Cerebellar nuclear complex (tissue), 1 donor: ENCODE measurements around the gene PRKCB.

ENCODE experiments used
- DNase-seq, 2 experiments: peaks; one replicate each; lab custom pipeline; 2025; lab: John Stamatoyannopoulos, UW

PRKCB gene

DNA sequence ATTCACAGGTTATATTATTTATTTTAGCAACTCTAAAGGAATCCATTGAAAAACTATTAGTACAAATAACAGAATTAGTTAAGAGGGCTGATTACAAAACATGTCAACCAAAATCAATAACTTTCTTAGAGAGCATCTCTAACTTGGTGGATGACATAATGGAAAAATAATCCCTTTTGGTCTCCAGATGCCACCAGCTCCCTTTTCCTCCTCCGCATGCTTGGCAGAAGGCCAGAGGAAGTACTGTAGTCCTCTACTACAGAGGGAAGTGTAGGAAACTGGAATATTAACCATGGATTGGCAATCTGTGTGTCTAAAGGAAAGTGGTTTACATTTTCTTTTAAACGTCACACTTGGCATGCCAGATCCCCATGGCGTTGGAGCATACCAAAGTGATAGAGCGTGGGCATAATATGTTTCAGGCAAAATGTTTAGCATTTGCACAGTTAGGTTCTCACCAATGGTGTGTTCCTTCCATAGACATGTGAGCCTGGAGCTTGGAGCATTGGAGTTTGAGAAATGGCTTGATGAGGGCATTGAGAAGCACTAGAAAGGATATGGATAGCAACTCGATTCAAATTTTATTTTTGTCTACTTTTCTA lies 106.3 kb downstream of the PRKCB start:
- DNase-seq, result no peak

DNA sequence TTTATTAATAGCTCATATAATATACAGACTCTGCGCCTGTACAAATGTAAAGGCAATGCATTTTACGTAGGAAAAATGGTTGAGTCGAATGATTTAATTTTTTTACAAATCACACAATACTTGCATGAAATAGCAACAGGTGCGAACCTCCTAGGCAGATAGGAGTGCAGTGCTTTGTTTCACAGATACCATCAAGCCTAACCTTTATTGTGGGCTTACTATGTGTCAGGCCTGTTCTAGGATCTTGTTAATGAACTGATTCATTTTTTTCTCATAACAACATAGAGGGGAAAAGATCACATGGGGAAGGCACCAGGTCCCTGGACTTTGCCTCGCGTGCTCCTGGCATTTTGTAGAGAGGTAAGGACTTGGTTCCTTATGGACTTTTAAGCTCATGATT lies 107.8 kb downstream of the PRKCB start:
- no peak for DNase-seq

DNA sequence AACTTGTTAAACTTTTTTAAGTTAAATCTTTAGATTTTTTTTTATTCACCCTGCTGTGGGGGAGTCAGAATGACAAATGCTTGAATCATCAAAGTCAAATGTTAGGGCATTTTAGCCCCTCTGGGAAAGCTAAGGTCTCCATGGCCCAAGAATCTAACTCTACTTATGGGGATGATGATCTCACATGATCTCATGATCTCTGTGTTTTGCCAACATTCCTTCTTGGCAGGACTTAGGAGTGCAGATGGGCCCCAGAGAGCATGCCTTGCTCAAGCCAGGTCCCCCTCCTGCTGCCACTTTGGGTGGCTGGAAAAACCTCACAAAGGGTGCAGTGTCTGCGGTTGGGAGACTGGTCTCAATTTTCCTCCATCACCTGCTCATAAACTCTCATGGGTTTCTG lies 108.6 kb downstream of the PRKCB start:
- DNase-seq, result no peak

DNA sequence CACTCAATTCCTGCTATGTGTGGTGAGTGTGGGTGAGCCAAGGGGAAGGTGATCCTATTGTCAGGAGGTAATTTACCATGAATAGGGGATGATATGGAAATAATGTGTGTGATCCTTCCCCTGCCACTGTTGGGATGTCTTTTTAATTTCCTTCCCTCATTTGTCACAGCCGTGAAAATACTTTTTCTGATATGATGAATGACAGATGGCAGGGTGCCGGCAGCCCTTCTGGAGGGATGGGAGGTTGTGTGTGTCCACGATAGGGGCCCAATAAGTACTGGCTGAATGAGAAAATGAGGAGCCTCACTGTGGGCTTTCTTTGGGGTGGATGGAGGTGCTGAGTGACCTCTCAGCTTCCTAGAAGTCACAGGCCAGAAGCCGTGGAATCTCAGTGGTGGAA lies 109.5 kb downstream of the PRKCB start:
- DNase-seq, result no peak

DNA sequence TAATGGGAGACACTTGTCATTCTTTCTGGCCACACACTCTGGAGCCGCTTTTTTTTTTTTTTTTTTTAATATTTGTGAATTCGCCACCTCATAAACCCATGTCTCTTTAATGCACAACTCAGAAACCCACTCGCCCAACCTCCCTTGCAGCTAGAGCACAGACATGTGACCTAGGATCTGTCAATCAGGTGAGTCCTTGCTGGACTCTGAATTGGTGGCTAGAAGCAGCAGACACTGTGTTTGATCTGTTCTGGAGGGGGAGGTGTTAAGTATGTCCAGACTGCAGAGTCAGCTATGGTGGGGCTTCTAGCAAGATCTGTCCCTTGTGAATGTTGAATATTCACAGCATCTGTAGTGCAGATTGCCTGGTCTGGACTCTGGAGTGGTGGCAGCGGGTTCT lies 112.1 kb downstream of the PRKCB start:
- DNase-seq, result no peak

DNA sequence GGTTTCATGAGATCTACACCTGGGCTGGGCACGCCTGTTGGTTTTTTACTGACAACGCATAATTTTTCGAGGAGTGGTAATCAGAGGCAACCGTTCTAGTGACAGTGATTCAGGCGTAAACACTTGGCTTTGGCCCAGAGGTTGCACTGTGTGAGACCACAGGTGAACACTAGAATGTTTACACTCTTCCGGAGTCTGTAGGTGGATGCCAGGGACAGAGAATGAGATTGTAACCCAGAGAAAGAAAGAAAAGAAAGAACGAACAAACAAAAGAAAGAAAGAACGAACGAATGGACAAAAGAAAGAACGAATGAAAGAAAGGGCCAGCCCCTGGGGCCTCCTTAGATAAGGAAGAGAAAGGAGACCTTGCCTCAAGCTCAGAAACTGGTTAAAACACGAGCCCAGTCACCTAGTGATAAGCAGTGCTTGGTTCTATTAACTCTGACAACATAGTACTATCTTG lies 113.2 kb downstream of the PRKCB start:
- DNase-seq, result no peak

DNA sequence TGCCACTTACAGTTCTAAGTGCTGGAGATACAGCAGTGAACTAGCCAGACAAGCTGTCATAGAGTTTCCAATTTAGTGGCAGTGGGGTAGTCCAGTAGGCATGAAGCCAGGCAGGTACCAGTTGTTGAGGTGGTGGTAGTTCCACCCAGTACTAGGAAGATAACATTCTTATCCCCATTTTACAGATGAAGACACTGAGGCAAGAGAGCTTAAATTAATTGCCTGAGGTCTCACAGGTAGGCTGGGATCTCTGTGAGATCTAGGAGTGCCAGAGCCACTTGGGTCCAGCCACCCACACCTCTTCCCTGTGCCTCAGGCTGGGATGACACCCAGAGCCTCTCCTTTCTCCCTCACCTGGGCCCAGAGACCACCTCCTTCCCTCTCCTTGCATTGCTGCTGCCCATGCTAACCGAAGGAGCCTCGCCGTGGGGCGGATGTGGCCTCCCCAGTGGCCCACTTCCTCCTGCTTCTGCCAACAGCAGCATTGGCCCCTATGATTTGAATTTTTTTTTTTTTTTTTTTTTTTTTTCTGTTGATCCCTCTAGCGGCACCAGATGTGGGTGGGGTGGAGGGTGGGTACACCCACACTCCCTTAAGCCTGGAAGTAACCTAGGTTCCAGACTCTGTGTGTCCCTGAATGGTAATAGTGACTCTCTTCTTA lies 114.0 kb downstream of the PRKCB start:
- DNase-seq, result no peak

DNA sequence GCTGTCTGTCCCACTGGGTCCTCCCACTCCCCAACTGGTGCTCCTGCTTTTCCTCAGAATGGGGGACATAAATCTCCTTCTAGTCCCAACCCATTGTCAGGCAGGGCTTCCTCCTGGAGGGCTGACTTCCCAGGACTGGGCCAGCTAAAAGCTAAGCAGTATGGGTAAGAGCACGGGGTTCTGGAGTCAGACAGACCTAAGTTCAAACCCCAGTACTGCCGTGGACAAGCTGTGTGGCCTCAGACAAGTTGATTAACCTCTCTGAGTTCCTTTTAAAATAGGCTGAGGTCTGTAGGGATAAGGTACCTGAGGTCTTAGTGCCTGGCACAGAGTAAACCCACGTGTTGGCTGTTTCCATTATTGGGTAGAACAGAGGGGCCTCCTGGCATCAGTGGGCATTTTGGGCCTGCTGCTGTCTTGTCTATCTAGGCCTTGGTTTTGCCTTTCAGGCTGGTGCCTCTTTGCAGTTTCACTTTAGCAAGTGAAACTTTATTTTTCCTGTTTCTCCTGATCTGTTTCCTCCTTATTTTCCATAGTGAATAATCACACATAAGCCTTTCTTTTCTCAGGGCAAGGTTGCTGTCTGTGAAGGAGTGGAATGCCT lies 114.6 kb downstream of the PRKCB start:
- no peak for DNase-seq

DNA sequence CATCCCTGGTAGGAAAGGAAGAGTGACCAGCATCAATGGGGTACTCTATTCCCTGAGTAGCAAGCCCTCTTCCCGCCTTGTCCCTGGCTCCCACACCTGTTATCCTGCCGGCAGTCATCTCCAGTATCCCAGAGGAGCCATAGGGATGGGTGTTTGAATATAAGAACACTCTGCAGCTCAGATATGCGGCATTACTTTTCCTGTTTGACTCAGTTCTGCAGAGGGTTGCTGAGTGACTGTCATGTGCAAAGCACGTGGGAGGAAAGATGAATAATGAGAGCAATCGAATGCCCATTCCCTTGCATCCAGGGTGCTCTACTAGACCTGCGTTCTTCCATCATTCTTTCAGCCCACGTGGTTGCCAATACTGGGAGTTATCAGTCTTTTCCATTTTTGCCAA lies 115.1 kb downstream of the PRKCB start:
- no peak for DNase-seq

DNA sequence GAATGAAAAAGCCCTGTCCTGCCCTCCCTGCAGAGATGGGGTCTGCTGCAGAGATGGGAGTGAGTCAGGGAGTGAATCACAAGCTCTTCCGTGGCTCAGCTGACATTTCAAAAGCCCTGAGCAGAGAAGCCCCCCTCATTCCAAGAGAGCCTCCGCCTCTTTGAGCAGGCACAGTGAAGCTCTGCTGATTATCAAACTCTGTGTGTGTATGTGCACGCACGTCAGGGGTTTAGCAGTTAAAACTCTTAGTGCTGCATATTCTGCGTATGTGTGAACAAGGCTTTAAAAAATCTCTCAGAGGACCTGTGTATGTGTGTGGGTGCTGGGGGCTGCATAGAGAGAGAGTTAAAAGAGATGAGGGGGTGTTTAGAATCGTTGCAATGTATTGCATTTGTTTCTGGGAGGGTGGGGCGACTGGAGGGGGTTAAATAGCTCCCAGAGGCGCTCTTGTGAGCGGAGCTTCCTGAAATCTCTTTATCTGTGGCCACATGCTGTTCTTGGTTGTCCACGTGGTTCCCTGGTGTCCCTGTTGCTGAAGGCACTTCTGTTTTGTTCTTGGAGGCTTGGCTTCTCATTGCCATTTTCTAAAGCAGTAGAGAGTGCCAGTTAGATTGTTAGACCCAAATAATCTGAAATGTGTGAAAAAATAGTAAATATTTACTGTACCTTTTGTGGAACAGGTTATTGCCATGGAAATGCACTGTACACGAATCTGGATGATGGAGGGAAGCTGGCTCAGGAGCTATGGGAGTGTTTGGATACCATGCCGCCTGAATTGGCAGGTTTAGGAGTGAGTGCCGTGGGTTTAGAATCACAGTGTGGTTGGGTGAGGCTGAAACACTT lies 116.6 kb downstream of the PRKCB start:
- no peak for DNase-seq

DNA sequence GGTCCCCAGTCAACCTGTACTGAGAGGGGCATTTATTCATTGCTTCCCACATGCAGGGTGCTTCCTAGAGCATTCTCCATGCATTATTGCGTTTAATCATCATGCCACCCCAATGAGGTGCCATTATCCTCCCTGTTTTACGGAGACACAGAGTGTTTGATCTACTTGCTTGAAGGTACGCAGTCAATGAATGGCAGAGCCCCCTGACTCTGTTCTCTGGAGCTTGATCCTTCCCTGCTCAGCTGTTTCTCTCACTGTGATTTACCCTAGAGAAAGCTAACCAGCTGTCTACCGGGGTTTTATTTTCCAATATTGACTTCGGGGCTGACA lies 117.2 kb downstream of the PRKCB start:
- no peak for DNase-seq

DNA sequence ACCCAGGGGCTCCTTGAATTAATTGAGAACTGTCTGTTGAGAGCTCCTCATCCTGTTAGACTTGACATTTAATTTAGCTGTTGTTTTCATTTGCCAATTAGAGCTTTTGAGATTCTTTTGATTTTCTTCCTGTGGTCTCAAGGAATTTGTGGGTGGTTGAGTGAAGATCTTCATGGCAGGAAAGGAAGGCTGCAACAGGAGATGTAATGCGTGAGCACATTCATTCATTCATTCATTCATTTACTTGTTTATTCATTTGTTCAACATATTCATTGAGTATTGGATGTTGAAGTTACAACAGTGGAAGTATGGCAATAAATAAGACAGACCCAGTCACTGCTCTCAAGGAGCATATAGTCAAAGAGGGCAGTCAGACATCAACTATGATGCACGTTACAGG lies 117.7 kb downstream of the PRKCB start:
- no peak for DNase-seq

DNA sequence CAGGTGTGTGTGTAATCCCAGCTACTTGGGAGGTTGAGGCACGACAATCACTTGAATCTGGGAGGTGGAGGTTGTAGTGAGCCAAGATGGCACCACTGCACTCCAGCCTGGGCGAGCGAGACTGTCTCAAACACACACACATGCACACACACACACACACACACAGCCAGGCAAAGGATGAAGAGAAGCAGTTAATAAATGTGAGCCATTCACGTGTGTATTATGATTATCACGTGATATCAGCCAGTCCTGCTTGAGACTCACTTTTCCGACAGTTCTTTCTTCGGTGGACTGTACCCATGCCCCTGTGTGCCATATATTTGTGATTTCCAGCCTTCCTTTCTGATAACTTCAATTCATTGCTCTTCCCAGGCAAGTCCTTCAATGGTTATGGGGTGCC lies 119.3 kb downstream of the PRKCB start:
- no peak for DNase-seq

DNA sequence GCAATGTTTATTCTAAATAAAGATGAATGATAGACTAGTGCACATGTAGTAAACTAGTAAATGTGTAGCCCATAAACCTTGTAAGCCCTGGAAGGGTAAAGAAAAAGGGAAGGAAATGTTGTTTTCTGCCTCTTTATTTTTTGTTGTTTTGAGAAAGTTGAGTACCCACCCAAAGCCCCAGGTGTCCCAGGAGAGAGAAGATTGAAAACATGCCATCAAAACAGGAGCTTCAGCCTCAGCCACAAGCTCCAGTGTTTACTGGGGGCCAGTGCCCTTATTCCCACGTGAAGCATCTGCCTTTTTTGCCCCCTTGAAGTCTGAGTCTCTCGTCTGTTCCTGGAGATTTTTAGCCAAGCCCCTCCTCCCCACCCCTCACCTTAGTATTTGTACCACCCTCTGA lies 121.5 kb downstream of the PRKCB start:
- no peak for DNase-seq

DNA sequence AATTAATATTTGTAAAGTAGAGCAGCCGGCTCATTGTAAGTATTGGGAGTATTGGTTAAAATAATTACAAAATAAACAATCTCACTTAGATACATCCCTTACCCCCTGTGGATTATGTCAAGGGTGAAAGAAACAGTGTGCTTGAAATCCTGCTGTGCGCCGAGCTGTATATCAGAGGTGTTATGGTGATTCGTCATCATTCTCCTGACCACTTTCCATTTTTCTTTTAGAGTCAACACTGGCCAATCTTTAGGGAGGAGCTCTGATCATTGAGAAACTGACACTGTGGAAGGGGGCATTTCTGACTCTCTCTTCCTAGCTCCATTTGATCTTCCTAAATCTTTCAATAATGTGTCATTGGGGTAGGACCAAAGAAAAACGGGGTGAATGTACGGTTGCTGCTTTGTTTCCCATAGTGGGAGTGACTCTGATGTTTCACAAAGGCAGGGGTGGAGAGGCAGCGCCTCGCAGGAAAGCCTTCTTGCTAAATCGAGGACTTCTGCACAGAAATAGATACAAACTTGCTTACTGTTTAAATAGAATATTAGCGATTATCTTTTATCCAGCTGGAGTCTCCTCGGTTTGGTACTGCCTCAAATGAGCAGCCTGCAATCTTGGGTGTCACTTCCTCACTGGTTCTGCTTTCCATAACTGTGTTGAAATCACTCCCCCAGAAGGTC lies 123.4 kb downstream of the PRKCB start:
- no peak for DNase-seq

DNA sequence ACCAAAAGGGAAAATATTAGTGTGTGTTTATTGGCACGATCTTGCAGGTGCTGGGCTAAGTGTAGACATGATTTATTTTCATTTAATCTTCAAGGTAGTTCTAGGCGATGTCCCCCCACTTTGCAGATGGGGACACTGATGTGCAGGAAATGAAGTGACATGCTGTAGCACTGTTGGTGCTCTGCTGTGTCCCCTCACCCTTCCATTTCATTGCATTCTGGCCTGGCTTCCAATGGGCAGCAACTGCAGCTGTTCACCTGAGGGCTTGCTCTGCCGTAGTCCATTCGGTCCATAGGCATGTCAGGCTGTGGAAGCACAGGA lies 123.9 kb downstream of the PRKCB start:
- no peak for DNase-seq

DNA sequence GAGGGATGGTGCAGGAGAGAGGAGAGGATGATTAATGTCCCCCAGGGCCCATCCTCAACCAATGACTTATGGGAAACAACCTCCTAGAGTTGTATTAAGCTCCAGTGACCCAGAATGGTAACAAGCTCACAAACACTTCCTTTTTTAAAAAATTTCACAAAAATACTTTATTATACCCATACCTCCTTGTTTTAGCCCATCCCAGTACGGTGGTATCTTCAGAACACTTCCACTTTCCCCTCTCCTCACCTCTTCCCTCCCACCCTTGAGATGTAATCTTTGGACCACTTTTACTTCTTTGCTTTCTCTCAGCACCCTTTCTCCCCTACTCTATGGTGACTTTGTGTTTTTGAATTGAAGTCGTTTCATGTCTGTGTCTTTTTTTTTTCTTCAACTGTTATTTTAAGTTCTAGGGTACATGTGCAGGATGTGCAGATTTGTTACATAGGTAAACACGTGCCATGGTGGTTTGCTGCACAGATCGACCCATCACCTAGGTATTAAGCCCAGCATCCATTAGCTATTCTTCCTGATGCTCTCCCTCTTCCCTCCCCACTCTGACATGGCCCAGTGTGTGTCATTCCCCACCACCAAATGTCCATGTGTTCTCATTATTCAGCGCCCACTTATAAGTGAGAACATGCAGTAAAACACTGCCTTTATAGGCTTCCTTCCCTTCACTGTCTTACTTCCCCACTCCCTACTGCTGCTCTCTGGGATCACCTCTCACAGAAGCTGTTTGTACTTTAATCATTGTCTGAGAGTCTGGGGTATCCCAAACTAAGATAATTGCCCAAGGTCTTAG lies 124.5 kb downstream of the PRKCB start:
- DNase-seq, result no peak

DNA sequence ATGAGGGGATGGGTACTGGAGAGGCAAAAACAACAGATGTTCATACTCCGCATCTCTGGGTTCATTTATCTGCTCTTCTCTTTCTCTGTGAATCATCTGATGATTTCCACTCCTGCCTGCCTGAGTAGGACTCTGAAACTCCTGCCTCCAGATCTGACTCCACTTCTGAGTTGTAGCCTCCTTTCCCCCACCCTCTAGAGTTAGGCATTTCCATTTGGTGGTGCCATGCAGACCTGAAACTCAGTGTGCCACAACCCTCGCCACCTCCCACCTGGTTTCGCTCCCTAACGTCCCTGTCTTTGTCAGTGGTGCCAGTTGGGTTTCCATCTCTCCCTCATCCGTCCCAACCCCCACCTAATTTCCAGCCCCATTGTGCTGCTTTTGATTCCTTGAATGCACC lies 126.2 kb downstream of the PRKCB start:
- no peak for DNase-seq

DNA sequence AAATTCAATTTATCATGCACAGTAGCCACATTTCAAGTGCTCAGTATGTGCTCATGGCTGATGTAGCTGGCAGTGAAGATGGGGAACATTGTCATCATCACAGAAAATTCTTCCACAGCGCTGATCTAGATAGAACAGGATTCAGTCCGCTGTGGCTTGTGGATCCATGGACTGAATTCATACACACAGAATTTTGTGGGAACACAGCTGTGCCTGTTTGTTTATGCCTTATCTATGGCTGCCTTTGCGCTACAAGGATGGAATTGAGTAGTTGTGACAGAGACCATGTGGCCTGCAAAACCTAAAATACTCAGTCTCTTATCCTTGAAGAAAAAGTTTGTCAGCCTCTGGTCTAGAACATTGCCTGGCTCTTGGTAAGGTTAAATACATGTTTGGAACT lies 128.4 kb downstream of the PRKCB start:
- no peak for DNase-seq

DNA sequence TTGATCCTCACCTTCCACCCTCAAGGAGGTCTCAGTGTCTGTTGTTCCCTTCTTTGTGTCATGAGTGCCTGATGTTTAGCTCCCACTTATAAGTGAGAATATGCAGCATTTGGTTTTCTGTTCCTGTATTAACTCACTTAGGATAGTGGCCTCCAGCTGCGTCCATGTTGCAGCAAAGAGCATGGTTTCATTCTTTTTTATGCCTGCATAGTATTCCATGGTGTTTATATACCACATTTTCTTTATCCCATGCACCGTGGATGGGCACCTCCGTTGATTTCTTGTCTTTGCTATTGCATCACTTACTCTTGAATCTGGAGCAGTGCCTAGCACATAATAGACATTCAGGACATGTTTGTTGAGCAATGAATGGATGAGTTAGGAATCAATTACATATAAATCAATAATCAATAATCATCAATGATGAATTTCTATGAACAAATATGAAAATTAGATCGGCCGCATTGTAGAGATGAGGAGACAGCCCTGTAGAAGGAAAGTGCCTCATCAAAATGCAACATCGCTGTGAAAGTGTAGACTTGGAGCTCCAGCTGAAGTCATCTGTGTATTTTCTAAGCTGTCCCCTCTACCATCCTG lies 129.5 kb downstream of the PRKCB start:
- no peak for DNase-seq
